Endothelial cell of umbilical vein (primary cell): ENCODE results near the gene SLC22A15. TPM values are rescaled to one million over a fixed set of nuclear protein-coding genes. Genes with fewer than 3 reads are reported as not detected.

Experiments used
- BruUV-seq: library from RNA; stranded (reverse); fragments of 400-500 nt; replicated peaks from 2 replicates; lab custom pipeline; 2021; lab: Mats Ljungman, UMichigan
- CTCF ChIA-PET: fragments of 300-600, 350-600 bp; sonication (Branson Sonifier 250); formaldehyde crosslinking; loops from one replicate; lab custom pipeline; 2021; ENCODE audit warnings: antibody characterized with exemption, inconsistent platforms; lab: Charles Lee
- POLR2A ChIA-PET: fragments of 300-600, 350-600 bp; sonication (Branson Sonifier 250); formaldehyde crosslinking; loops from one replicate; lab custom pipeline; 2021; ENCODE audit warnings: antibody characterized with exemption, inconsistent platforms; lab: Charles Lee
- DNase-seq: peaks from one replicate; pipeline ENCODE4 v3.0.0-alpha.2; 2011; ENCODE audit warnings: low read depth, low spot score
- FAIRE-seq: peaks from 2 replicates; lab custom pipeline; 2011; peaks lifted over from hg19 to GRCh38; lab: Jason Lieb, UNC
- H2AFZ ChIP-seq: 2 replicates; pipeline ENCODE4 v1.6.0; 2012; ENCODE audit warnings: low read depth, low read length, control low read depth, inconsistent platforms
- H3K27ac ChIP-seq: 2 replicates; pipeline ENCODE4 v1.5.1; 2011; ENCODE audit warnings: low read depth, mild to moderate bottlenecking, control low read depth, low read length, moderate library complexity; ENCODE audit not compliant: insufficient read depth
- H3K27me3 ChIP-seq, 2 experiments: 2 replicates each; pipeline versions ENCODE4 v1.6.0 to v1.6.1; 2011; ENCODE audit warnings: low read length in 2 of 2, mixed read lengths in 1 of 2; ENCODE audit not compliant: control insufficient read depth in 2 of 2, insufficient read depth in 2 of 2
- H3K36me3 ChIP-seq, 2 experiments: 2 replicates in 1 of 2; 3 replicates in 1 of 2; pipeline ENCODE4 v1.5.1; 2011; ENCODE audit warnings: low read length in 2 of 2, mild to moderate bottlenecking in 1 of 2, moderate library complexity in 1 of 2; ENCODE audit not compliant: control insufficient read depth in 2 of 2, insufficient read depth in 2 of 2; ENCODE audit errors: extremely low read depth in 1 of 2
- H3K4me1 ChIP-seq: 3 replicates; pipeline ENCODE4 v1.5.1; 2011; ENCODE audit warnings: mild to moderate bottlenecking, low read length; ENCODE audit not compliant: control insufficient read depth, insufficient read depth; ENCODE audit errors: extremely low read depth
- H3K4me2 ChIP-seq: 2 replicates; pipeline ENCODE4 v1.6.1; 2011; ENCODE audit warnings: low read length, control low read depth, mixed read lengths; ENCODE audit not compliant: insufficient read depth
- H3K4me3 ChIP-seq, 3 experiments: fragments of 200-600 bp in 1 of 3; sonication (generic), shearing (Covaris generic) in 1 of 3; replicated peaks in 1 of 3; 2 replicates each; pipeline ENCODE4 v1.5.1; 2011 to 2016; ENCODE audit warnings: control low read depth in 3 of 3, low read length in 3 of 3, mild to moderate bottlenecking in 2 of 3, inconsistent platforms in 1 of 3, low read depth in 1 of 3, moderate library complexity in 1 of 3; ENCODE audit not compliant: insufficient read depth in 1 of 3
- H3K79me2 ChIP-seq: 2 replicates; pipeline ENCODE4 v1.6.0; 2012; ENCODE audit warnings: low read length, inconsistent platforms; ENCODE audit not compliant: control insufficient read depth, insufficient read depth
- H3K9ac ChIP-seq: replicated peaks from 2 replicates; pipeline ENCODE3; 2011; ENCODE audit warnings: low read length, control low read depth; ENCODE audit not compliant: insufficient read depth; ENCODE audit errors: extremely low read depth
- H3K9me1 ChIP-seq: replicated peaks from 3 replicates; pipeline ENCODE4 v1.6.0; 2011; ENCODE audit warnings: mild to moderate bottlenecking, low read length; ENCODE audit not compliant: control insufficient read depth, insufficient read depth; ENCODE audit errors: extremely low read depth
- H3K9me3 ChIP-seq: replicated peaks from 2 replicates; pipeline ENCODE4 v1.5.1; 2012; ENCODE audit warnings: low read length, inconsistent platforms; ENCODE audit not compliant: control insufficient read depth, insufficient read depth
- H4K20me1 ChIP-seq: replicated peaks from 2 replicates; pipeline ENCODE3; 2011; ENCODE audit warnings: mild to moderate bottlenecking, low read length; ENCODE audit not compliant: control insufficient read depth, insufficient read depth; ENCODE audit errors: extremely low read depth
- CTCF ChIP-seq, 2 donors: IDR thresholded peaks; 1 replicate in 1 of 2; 2 replicates in 1 of 2; pipeline ENCODE4 v1.5.1; 2011; ENCODE audit warnings: low read length in 2 of 2, mild to moderate bottlenecking in 2 of 2, moderate library complexity in 2 of 2, control low read depth in 1 of 2, inconsistent platforms in 1 of 2, low read depth in 1 of 2; ENCODE audit not compliant: insufficient read depth in 1 of 2; ENCODE audit errors: extremely low read depth in 1 of 2
- EZH2 ChIP-seq: IDR thresholded peaks from 2 replicates; pipeline ENCODE4 v1.6.1; 2012; ENCODE audit warnings: borderline replicate concordance, low read depth, mild to moderate bottlenecking, moderate library complexity, low read length, inconsistent platforms; ENCODE audit not compliant: severe bottlenecking
- FOS ChIP-seq: IDR thresholded peaks from 2 replicates; pipeline ENCODE4 v1.6.1; 2011; ENCODE audit warnings: mild to moderate bottlenecking, low read length, moderate library complexity, borderline replicate concordance; ENCODE audit not compliant: insufficient read depth
- GATA2 ChIP-seq: IDR thresholded peaks from 2 replicates; pipeline ENCODE4 v1.7.0; 2011; ENCODE audit warnings: low read depth, mild to moderate bottlenecking, moderate library complexity, mixed read lengths, low read length; ENCODE audit not compliant: insufficient read length, insufficient read depth
- JUN ChIP-seq: IDR thresholded peaks from 2 replicates; pipeline ENCODE4 v1.6.1; 2011; ENCODE audit warnings: borderline replicate concordance, low read depth; ENCODE audit not compliant: insufficient read length, insufficient read depth
- MAX ChIP-seq: IDR thresholded peaks from 2 replicates; pipeline ENCODE4 v1.6.1; 2011; ENCODE audit not compliant: insufficient read depth, insufficient read length
- MYC ChIP-seq: IDR thresholded peaks from one replicate; pipeline ENCODE4 v1.6.1; 2011; ENCODE audit warnings: mild to moderate bottlenecking, low read depth, low read length
- POLR2A ChIP-seq: IDR thresholded peaks from 2 replicates; pipeline ENCODE4 v1.6.1; 2012; ENCODE audit warnings: low read depth, mild to moderate bottlenecking, control low read depth, low read length
- POLR2AphosphoS5 ChIP-seq: IDR thresholded peaks from 2 replicates; pipeline ENCODE4 v1.6.1; 2012; ENCODE audit warnings: low read depth, mild to moderate bottlenecking, control low read depth, low read length, moderate library complexity; ENCODE audit not compliant: insufficient read depth
- dilution Hi-C: fragments of 300-500 bp; cut with MboI; formaldehyde crosslinking; loops from one replicate; pipeline ENCODE4 v1.15.0; 2019; ENCODE audit warnings: low sequenced_read_pairs; ENCODE audit not compliant: extremely low pct_ligation_motif_present
- intact Hi-C: fragments of 100-400 bp; cut with micrococcal nuclease; formaldehyde crosslinking; loops from one replicate; pipeline ENCODE4 v1.10.0; 2022
- polyA plus RNA-seq, 4 experiments: library from polyadenylated mRNA; depleted of rRNA in 3 of 4; stranded (reverse) in 3 of 4; unstranded in 1 of 4; fragments of >200 nt; gene quantifications; 2 replicates each; pipeline versions ENCODE4 v1.2.1 to v1.2.3, GENCODE V29; 2011 to 2012; ENCODE audit warnings: missing spikeins in 1 of 4
- total RNA-seq: library from RNA; stranded (reverse); gene quantifications from 2 replicates; pipeline ENCODE4 v1.2.3, GENCODE V29; 2021

The SLC22A15 gene
- total and polyA plus RNA-seq, 2 donors (not counting 3 experiments of a cell fraction or from before 2014, with no cell fraction given) = 0.44 TPM; not detected in 1

- Histone ChIP-seq H3K27me3 (no peaks in the 10 kb centered on the region), H3K4me1 (no peaks in the 10 kb centered on the region), H3K4me3 (no peak overlapping the region), H4K20me1 (no peaks in the 10 kb centered on the region), H3K36me3 (no peaks in the 10 kb centered on the region), H3K9me3 (no peaks in the 10 kb centered on the region), H3K9ac (no peak overlapping the region), H2AFZ (no peak overlapping the region), H3K79me2 (no peaks in the 10 kb centered on the region), H3K4me2 (no peak overlapping the region), H3K27ac (no peak overlapping the region), H3K9me1 (no peaks in the 10 kb centered on the region)
- ChIA-PET POLR2A (no interaction called here), CTCF (interaction anchor here (1.1 kb wide), 1 partner anchor 11 kb away, joined by 3 read pairs; no protein-coding TSS in a partner anchor)
- BruUV-seq = no TSS peak
- DNase-seq (no peak), FAIRE-seq (no peak)
- dilution Hi-C loops = no loop called here
- intact Hi-C loops = no loop called here
- TF ChIP-seq MYC (no peak), POLR2AphosphoS5 (no peak), EZH2 (no peak), JUN (no peak), POLR2A (no peak), CTCF (IDR thresholded peaks at IDR 0.05; ENCODE audit: extremely low read depth in 1 of 2, insufficient read depth in 1 of 2, low read depth in 1 of 2, low read length in 2 of 2) (no peak), MAX (no peak), FOS (no peak), GATA2 (no peak)
Observed at GRCh38 chr1:115933625-115934024, 42.7 kb upstream of the SLC22A15 start.
